GM18505 (cell line): ENCODE results near the gene DCN.

Experiments used
- ATAC-seq: cut with Tn5 transposase; IDR thresholded peaks from one replicate; pipeline ENCODE4 v1.9.1; 2021; ENCODE audit not compliant: unreplicated experiment
- POLR2A ChIP-seq: IDR thresholded peaks from 4 replicates; pipeline ENCODE4 v1.6.1; 2011; ENCODE audit warnings: borderline replicate concordance; ENCODE audit not compliant: insufficient read depth, insufficient read length; ENCODE audit errors: extremely low read depth

DCN gene

GRCh38 chr12:91205811-91206210 is 23.2 kb upstream of the DCN start:
- no peak for TF ChIP-seq POLR2A

GRCh38 chr12:91204421-91204820 is 21.8 kb upstream of the DCN start:
- ATAC-seq: no peak
- TF ChIP-seq POLR2A: no peak

More at GRCh38 chr12:91205811-91206210, 23.2 kb upstream of the DCN start:
- no peak for ATAC-seq

- TF ChIP-seq POLR2A: no peak
- ATAC-seq: no peak
These were observed 21.0 kb upstream of the DCN start for GRCh38 chr12:91203610-91204009.

GRCh38 chr12:91202390-91202789 is 19.8 kb upstream of the DCN start:
- no peak for TF ChIP-seq POLR2A
- ATAC-seq: no peak

GRCh38 chr12:91196436-91196835 is 13.8 kb upstream of the DCN start:
- no peak for ATAC-seq
- no peak for TF ChIP-seq POLR2A

- no peak for ATAC-seq
These were observed 11.9 kb upstream of the DCN start for GRCh38 chr12:91194500-91194899.

GRCh38 chr12:91191513-91192111 is 9.0 kb upstream of the DCN start:
- ATAC-seq: no peak
- no peak for TF ChIP-seq POLR2A

More at GRCh38 chr12:91194500-91194899, 11.9 kb upstream of the DCN start:
- TF ChIP-seq POLR2A: no peak

GRCh38 chr12:91189516-91189915 is 6.9 kb upstream of the DCN start:
- no peak for ATAC-seq
- TF ChIP-seq POLR2A: no peak

GRCh38 chr12:91188778-91189177 is 6.2 kb upstream of the DCN start:
- ATAC-seq: no peak
- no peak for TF ChIP-seq POLR2A

- no peak for TF ChIP-seq POLR2A
- no peak for ATAC-seq
These were observed 3.5 kb upstream of the DCN start for GRCh38 chr12:91186156-91186555.

- no peak for ATAC-seq
- no peak for TF ChIP-seq POLR2A
These were observed 2.8 kb upstream of the DCN start for GRCh38 chr12:91185421-91185820.

GRCh38 chr12:91183551-91183950 is 934 bp upstream of the DCN start:
- no peak for ATAC-seq
- no peak for TF ChIP-seq POLR2A

GRCh38 chr12:91180582-91181395 is 1.8 kb downstream of the DCN start:
- no peak for ATAC-seq

GRCh38 chr12:91179966-91180561 is 2.6 kb downstream of the DCN start:
- TF ChIP-seq POLR2A: no peak
- ATAC-seq: no peak

More at GRCh38 chr12:91180582-91181395, 1.8 kb downstream of the DCN start:
- no peak for TF ChIP-seq POLR2A
